SU-DHL-6 (cell line): ENCODE results near the gene DMRT3.

ENCODE experiments used
- CTCF ChIP-seq: fragments of 200-600 bp; sonication (generic); IDR thresholded peaks from one replicate; pipeline ENCODE4 v1.5.1; 2017; ENCODE audit warnings: antibody characterized with exemption, mild to moderate bottlenecking, low read length, moderate library complexity; ENCODE audit not compliant: insufficient read depth, poor library complexity, severe bottlenecking
- EZH2phosphoT487 ChIP-seq: fragments of 200-600 bp; sonication (generic), shearing (Covaris generic); conservative IDR thresholded peaks from 2 replicates; pipeline ENCODE4 v1.6.1; 2018; ENCODE audit warnings: mild to moderate bottlenecking, antibody characterized with exemption, low read length, moderate library complexity, mixed read lengths

GRCh38 chr9:933356-933755 is 43.1 kb upstream of the DMRT3 start:
- TF ChIP-seq CTCF: no peak
- no peak for TF ChIP-seq EZH2phosphoT487
